Stomach (tissue), 9 donors: ENCODE data around the gene INPP5J. TPM values are rescaled to one million over a fixed set of nuclear protein-coding genes. Genes with fewer than 3 reads are reported as not detected.

Source experiments
- DNase-seq, 2 donors: peaks; one replicate each; pipeline versions ENCODE4 v3.0.0 to v3.0.0-alpha.2; 2013 to 2019
- H3K27ac ChIP-seq, 5 donors: fragments of 200-600 bp in 4 of 5; sonication (generic) in 4 of 5; one replicate each; pipeline ENCODE4 v1.5.1; 2013 to 2019; ENCODE audit warnings: mild to moderate bottlenecking in 1 of 5, moderate library complexity in 1 of 5
- H3K27me3 ChIP-seq, 3 donors: fragments of 200-600 bp; sonication (generic); one replicate each; pipeline ENCODE4 v1.5.1; 2017 to 2019; ENCODE audit warnings: mixed run types in 1 of 3
- H3K36me3 ChIP-seq, 4 donors: fragments of 200-600 bp; sonication (generic); 1 replicate in 3 of 4; 2 replicates in 1 of 4; pipeline ENCODE4 v1.5.1; 2016 to 2019
- H3K4me1 ChIP-seq, 4 donors: fragments of 200-600 bp; sonication (generic); one replicate each; pipeline ENCODE4 v1.5.1; 2016 to 2019
- H3K4me3 ChIP-seq, 4 donors: fragments of 200-600 bp; sonication (generic) in 3 of 4; one replicate each; pipeline ENCODE4 v1.5.1; 2016 to 2019; ENCODE audit warnings: mild to moderate bottlenecking in 1 of 4
- H3K9me3 ChIP-seq, 4 donors: fragments of 200-600 bp; sonication (generic); one replicate each; pipeline ENCODE4 v1.5.1; 2016 to 2019
- EP300 ChIP-seq: sonication (generic); formaldehyde crosslinking; IDR thresholded peaks from one replicate; pipeline ENCODE4 v1.6.1; 2017; ENCODE audit warnings: antibody characterized with exemption
- POLR2A ChIP-seq, 4 donors: fragments of 450-650 bp; IDR thresholded peaks; one replicate each; pipeline ENCODE4 v1.6.1; 2016; ENCODE audit warnings: antibody characterized with exemption in 4 of 4, control low read depth in 2 of 4, mild to moderate bottlenecking in 1 of 4, moderate library complexity in 1 of 4
- POLR2AphosphoS5 ChIP-seq, 3 donors: sonication (generic); formaldehyde crosslinking; IDR thresholded peaks; one replicate each; pipeline ENCODE4 v1.6.1; 2016; ENCODE audit warnings: antibody characterized with exemption in 3 of 3
- WGBS, 5 donors: extraction: QIAGEN DNeasy Blood & Tissue Kit in 3 of 5; methylation state at CpG; one replicate each; pipeline versions ENCODE4 v1.1.5 to v1.1.7; 2013 to 2018; 5-methylcytosine and 5-hydroxymethylcytosine counted together
- intact Hi-C: fragments of 100-400 bp; cut with DNase I; formaldehyde crosslinking; loops from one replicate; pipeline ENCODE4 v1.15.1; 2023; ENCODE audit warnings: low total_unique reads
- polyA plus RNA-seq, 3 donors: library from polyadenylated mRNA; stranded (reverse); fragments of 200-250 nt; gene quantifications; one replicate each; pipeline ENCODE4 v1.2.3, GENCODE V29; 2013
- total RNA-seq, 5 donors: library from RNA; depleted of rRNA; stranded (reverse); fragments of >200 nt; gene quantifications; one replicate each; pipeline versions ENCODE4 v1.1.0 to v1.2.3, GENCODE V29; 2014 to 2016
- TF ChIP-seq, protein P1 (sequence below), 7 experiments: fragments of 450-650 bp in 4 of 7; fragments of 200-600 bp in 3 of 7; sonication (generic) in 3 of 7; IDR thresholded peaks; one replicate each; pipeline ENCODE4 v1.5.1; 2016 to 2019; ENCODE audit warnings: antibody characterized with exemption in 7 of 7, control low read depth in 2 of 7, mild to moderate bottlenecking in 1 of 7
- donor health status: healthy with polysubstance abuse.
- donor health status: Bipolar disorder and iron deficiency.
- donor health status: healthy.

INPP5J gene
- total and polyA plus RNA-seq, 8 donors = 1.8 to 34.4 (median 9.3) TPM

DNA sequence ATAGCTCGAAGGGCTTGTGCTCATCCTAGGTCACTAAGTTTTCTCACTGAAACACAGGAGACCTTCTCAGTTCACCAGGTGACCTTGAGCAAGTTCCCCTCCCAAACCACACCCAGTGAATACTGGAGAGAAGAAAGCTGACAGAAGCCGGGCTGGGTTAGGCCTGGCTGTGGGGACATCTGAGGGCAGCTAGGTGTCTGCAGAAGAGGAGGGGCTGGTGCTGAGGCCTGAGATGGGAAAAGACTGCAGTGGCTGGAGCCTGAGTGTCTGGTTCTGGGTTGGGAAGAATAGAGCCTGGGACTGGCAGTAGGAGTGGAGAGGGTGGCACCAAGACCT is 602 bp upstream of the INPP5J start:
- H3K4me1 ChIP-seq = peaks cover 8 to 23% (median 19%) of the 10 kb centered on the region in 4 donors
- intact Hi-C loops = no loop called here
- peak in 1 of 2 donors; percentile 40 for DNase-seq
- H3K9me3 ChIP-seq = no peaks in the 10 kb centered on the region
- no peaks in the 10 kb centered on the region for H3K27me3 ChIP-seq
- H3K27ac ChIP-seq = peak overlapping the region; percentile 44 to 81 (median 74)
- H3K36me3 ChIP-seq = no peaks in the 10 kb centered on the region
- H3K4me3 ChIP-seq = peak overlapping the region in 2 of 4 donors; percentile 44 to 50
- 49 to 75% (median 54%) methylated on average over 2 of the region's 2 CpGs for WGBS, 5 donors
- TF ChIP-seq EP300 = no peak
- no peak for TF ChIP-seq POLR2A (IDR thresholded peaks at IDR 0.05)
- no peak for TF ChIP-seq POLR2AphosphoS5 (IDR thresholded peaks at IDR 0.05)
- TF ChIP-seq, protein P1, sequence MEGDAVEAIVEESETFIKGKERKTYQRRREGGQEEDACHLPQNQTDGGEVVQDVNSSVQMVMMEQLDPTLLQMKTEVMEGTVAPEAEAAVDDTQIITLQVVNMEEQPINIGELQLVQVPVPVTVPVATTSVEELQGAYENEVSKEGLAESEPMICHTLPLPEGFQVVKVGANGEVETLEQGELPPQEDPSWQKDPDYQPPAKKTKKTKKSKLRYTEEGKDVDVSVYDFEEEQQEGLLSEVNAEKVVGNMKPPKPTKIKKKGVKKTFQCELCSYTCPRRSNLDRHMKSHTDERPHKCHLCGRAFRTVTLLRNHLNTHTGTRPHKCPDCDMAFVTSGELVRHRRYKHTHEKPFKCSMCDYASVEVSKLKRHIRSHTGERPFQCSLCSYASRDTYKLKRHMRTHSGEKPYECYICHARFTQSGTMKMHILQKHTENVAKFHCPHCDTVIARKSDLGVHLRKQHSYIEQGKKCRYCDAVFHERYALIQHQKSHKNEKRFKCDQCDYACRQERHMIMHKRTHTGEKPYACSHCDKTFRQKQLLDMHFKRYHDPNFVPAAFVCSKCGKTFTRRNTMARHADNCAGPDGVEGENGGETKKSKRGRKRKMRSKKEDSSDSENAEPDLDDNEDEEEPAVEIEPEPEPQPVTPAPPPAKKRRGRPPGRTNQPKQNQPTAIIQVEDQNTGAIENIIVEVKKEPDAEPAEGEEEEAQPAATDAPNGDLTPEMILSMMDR (IDR thresholded peaks at IDR 0.05) = no peak

DNA sequence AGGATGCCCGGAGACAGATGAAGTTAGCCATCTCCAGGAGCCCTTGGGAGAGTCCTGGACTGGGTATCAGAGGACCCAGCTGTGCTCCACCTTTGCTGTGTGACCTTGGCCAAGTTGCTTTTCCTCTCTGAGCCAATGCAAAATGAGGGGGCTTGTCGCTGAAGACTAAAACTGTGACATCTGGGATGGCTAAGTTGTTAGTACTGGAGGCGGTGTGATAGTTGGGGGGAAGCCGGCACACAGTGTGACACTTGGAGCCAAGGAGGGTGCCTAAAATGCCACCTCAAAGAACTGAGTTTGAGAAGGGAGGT is 481 bp downstream of the INPP5J start:
- Histone ChIP-seq H3K27me3 (no peaks in the 10 kb centered on the region), H3K4me1 (peaks cover 8 to 23% (median 19%) of the 10 kb centered on the region in 4 donors), H3K27ac (peak overlapping the region in 4 of 5 donors; percentile 61 to 81 (median 76)), H3K4me3 (peak overlapping the region; percentile 44 to 58 (median 54)), H3K9me3 (no peaks in the 10 kb centered on the region), H3K36me3 (no peaks in the 10 kb centered on the region)
- intact Hi-C loops = no loop called here
- DNase-seq = no peak
- no peak for TF ChIP-seq EP300
- 51 to 64% (median 54%) methylated on average over 4 of the region's 4 CpGs for WGBS, 5 donors

DNA sequence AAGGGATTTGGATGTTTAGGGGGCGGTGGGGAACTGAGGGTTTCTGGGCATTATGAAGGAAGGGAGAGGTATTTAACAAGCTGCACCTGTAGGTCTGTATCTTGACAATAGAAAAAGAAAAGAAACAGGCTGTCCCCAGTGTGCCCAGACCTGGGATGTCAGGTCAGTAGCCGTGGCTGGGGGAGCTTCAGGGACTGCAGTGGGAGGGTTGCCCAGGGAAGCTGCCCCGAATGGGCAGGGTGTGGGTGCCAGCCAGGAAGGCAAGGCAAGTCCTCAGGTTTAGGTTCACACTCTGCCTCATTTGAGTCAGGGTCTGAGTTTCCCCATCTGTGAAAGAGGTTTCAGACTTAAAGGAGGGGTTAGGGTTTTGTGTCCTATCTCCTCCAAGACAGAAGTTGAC is 1.5 kb downstream of the INPP5J start:
- Histone ChIP-seq H3K9me3 (no peaks in the 10 kb centered on the region), H3K4me1 (peaks cover 8 to 23% (median 19%) of the 10 kb centered on the region in 4 donors), H3K4me3 (peak overlapping the region in 1 of 4 donors; percentile 58), H3K27ac (no peak overlapping the region), H3K27me3 (no peaks in the 10 kb centered on the region), H3K36me3 (no peaks in the 10 kb centered on the region)
- WGBS, 5 donors = 51 to 77% (median 56%) methylated on average over 3 of the region's 3 CpGs
- TF ChIP-seq EP300 = no peak
- TF ChIP-seq, protein P1 (IDR thresholded peaks at IDR 0.05) = no peak
- TF ChIP-seq POLR2A (IDR thresholded peaks at IDR 0.05) = no peak
- no peak for TF ChIP-seq POLR2AphosphoS5 (IDR thresholded peaks at IDR 0.05)
- intact Hi-C loops = no loop called here
- no peak for DNase-seq

DNA sequence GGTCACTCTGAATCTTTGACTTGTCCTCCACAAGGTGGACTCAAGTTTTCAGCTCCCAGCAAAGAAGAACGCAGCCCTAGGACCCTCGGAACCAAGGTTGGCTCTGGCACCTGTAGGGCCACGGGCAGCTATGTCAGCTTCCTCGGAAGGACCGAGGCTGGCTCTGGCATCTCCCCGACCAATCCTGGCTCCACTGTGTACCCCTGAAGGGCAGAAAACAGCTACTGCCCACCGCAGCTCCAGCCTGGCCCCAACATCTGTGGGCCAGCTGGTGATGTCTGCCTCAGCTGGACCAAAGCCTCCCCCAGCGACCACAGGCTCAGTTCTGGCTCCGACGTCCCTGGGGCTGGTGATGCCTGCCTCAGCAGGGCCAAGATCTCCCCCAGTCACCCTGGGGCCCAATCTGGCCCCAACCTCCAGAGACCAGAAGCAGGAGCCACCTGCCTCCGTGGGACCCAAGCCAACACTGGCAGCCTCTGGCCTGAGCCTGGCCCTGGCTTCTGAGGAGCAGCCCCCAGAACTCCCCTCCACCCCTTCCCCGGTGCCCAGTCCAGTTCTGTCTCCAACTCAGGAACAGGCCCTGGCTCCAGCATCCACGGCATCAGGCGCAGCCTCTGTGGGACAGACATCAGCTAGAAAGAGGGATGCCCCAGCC is 2.2 kb downstream of the INPP5J start:
- Histone ChIP-seq H3K27me3 (no peaks in the 10 kb centered on the region), H3K4me1 (peaks cover 8 to 23% (median 19%) of the 10 kb centered on the region in 4 donors), H3K4me3 (no peak overlapping the region), H3K36me3 (no peaks in the 10 kb centered on the region), H3K27ac (no peak overlapping the region), H3K9me3 (no peaks in the 10 kb centered on the region)
- intact Hi-C loops = no loop called here
- TF ChIP-seq POLR2AphosphoS5 (IDR thresholded peaks at IDR 0.05) = no peak
- TF ChIP-seq, protein P1 (IDR thresholded peaks at IDR 0.05) = no peak
- no peak for TF ChIP-seq POLR2A (IDR thresholded peaks at IDR 0.05)
- TF ChIP-seq EP300 = no peak
- no peak for DNase-seq
- 68 to 95% (median 81%) methylated on average over 7 to 14 of the region's 14 CpGs for WGBS, 5 donors

DNA sequence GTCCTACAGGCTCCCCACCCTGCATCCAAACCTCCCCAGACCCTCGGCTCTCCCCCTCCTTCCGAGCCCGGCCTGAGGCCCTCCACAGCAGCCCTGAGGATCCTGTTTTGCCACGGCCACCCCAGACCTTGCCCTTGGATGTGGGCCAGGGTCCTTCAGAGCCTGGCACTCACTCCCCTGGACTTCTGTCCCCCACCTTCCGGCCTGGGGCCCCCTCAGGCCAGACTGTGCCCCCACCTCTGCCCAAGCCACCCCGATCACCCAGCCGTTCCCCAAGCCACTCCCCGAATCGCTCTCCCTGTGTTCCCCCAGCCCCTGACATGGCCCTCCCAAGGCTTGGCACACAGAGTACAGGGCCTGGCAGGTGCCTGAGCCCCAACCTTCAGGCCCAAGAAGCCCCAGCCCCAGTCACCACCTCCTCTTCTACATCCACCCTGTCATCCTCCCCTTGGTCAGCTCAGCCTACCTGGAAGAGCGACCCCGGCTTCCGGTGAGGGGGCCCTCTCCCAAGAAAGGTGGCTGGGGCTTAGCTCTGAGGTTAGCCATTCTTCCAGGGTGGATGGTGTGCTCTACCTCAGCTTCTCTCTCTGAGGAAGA is 2.9 kb downstream of the INPP5J start:
- no peak for DNase-seq
- no peak for TF ChIP-seq EP300
- no peak for TF ChIP-seq POLR2A (IDR thresholded peaks at IDR 0.05)
- TF ChIP-seq, protein P1 (IDR thresholded peaks at IDR 0.05) = no peak
- no peak for TF ChIP-seq POLR2AphosphoS5 (IDR thresholded peaks at IDR 0.05)
- Histone ChIP-seq H3K27me3 (no peaks in the 10 kb centered on the region), H3K4me3 (no peak overlapping the region), H3K4me1 (peaks cover 8 to 26% (median 21%) of the 10 kb centered on the region in 4 donors), H3K9me3 (no peaks in the 10 kb centered on the region), H3K27ac (no peak overlapping the region), H3K36me3 (no peaks in the 10 kb centered on the region)
- intact Hi-C loops = no loop called here
- 60 to 83% (median 74%) methylated on average over 12 of the region's 12 CpGs for WGBS, 5 donors
